SK-N-MC (cell line): ENCODE results near the gene ABCC6.

Source experiments
- EZH2 ChIP-seq: fragments of 200-600 bp; sonication (generic); IDR thresholded peaks from one replicate; pipeline ENCODE4 v1.6.1; 2017; ENCODE audit warnings: antibody characterized with exemption
- FOXP2 ChIP-seq: optimal IDR thresholded peaks from 2 replicates; pipeline ENCODE3; 2011; ENCODE audit warnings: mild to moderate bottlenecking, moderate library complexity; ENCODE audit not compliant: insufficient read depth; ENCODE audit errors: extremely low read length, control extremely low read depth
- POLR2AphosphoS5 ChIP-seq: IDR thresholded peaks from 2 replicates; pipeline ENCODE4 v1.6.1; 2012; ENCODE audit warnings: mild to moderate bottlenecking, low read depth, low read length, borderline replicate concordance

DNA sequence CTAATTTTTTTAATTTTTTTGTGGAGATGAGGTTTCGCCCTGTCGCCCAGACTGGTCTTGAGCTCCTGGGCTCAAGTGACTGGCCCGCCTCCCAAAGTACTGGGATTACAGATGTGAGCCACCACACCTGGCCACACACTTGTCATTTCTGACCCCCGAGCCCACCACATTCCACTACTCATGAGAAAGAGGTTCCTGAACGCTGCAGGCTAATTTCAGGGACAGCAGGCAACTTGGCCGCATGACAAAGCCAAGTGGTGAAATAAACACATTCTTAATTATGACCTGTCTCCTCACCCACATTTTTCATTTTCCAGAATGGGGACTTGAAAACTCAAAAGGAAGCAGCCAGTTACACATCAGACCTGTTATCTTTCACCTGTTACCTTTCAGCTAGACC is 114.5 kb downstream of the ABCC6 start:
- TF ChIP-seq EZH2 (no peak), POLR2AphosphoS5 (no peak), FOXP2 (no peak)
